Heart left ventricle (tissue), 16 donors: ENCODE data around the gene RMND5B. TPM values are rescaled to one million over a fixed set of nuclear protein-coding genes. Genes with fewer than 3 reads are reported as not detected.
"Not testable (repeated sequence)": the region's sequence is repeated elsewhere in the genome, so short reads cannot be mapped to it uniquely, and the experiment has no call there.

Experiments used
- ATAC-seq, 4 donors: fragments of 200-7000 bp; cut with Tn5 transposase; one replicate each; pipeline ENCODE4 v1.9.1; 2020 to 2022; ENCODE audit warnings: moderate library complexity in 4 of 4, mild to moderate bottlenecking in 3 of 4, moderate number of reproducible peaks in 1 of 4
- DNase-seq, 5 donors: peaks; one replicate each; pipeline ENCODE4 v3.0.0-alpha.2; 2020
- H3K27ac ChIP-seq, 12 donors: fragments of 200-600 bp; sonication (generic) in 4 of 12; one replicate each; pipeline versions ENCODE4 v1.5.0 to v1.8.0; 2016 to 2022; ENCODE audit warnings: mild to moderate bottlenecking in 2 of 12
- H3K27me3 ChIP-seq, 9 donors: fragments of 200-600 bp; sonication (generic) in 2 of 9; one replicate each; pipeline versions ENCODE4 v1.5.1 to v1.8.0; 2016 to 2022; ENCODE audit warnings: mild to moderate bottlenecking in 3 of 9
- H3K36me3 ChIP-seq, 9 donors: fragments of 200-600 bp; sonication (generic) in 2 of 9; one replicate each; pipeline versions ENCODE4 v1.5.0 to v1.8.0; 2018 to 2022; ENCODE audit warnings: mild to moderate bottlenecking in 2 of 9
- H3K4me1 ChIP-seq, 12 donors: fragments of 200-600 bp; sonication (generic) in 4 of 12; one replicate each; pipeline versions ENCODE4 v1.5.0 to v1.8.0; 2016 to 2022; ENCODE audit warnings: mild to moderate bottlenecking in 3 of 12
- H3K4me3 ChIP-seq, 12 donors: fragments of 200-600 bp; sonication (generic) in 4 of 12; one replicate each; pipeline versions ENCODE4 v1.5.0 to v1.8.0; 2017 to 2022; ENCODE audit warnings: mild to moderate bottlenecking in 9 of 12, moderate library complexity in 4 of 12
- H3K9me3 ChIP-seq, 12 donors: fragments of 200-600 bp; sonication (generic) in 4 of 12; one replicate each; pipeline versions ENCODE4 v1.5.0 to v1.8.0; 2016 to 2022; ENCODE audit warnings: mild to moderate bottlenecking in 1 of 12
- CTCF ChIP-seq, 12 donors: fragments of 200-600 bp; sonication (generic) in 4 of 12; IDR thresholded peaks; one replicate each; pipeline versions ENCODE4 v1.5.0 to v1.8.0; 2018 to 2022; ENCODE audit warnings: antibody characterized with exemption in 12 of 12, mild to moderate bottlenecking in 5 of 12
- POLR2A ChIP-seq, 2 donors: fragments of 450-650 bp; IDR thresholded peaks; one replicate each; pipeline ENCODE4 v1.6.1; 2017; ENCODE audit warnings: antibody characterized with exemption in 2 of 2, mild to moderate bottlenecking in 2 of 2, moderate library complexity in 2 of 2
- WGBS, 4 donors: extraction: QIAGEN DNeasy Blood & Tissue Kit in 2 of 4; methylation state at CpG; one replicate each; pipeline versions ENCODE4 v1.1.5 to v1.1.7; 2013 to 2018; 5-methylcytosine and 5-hydroxymethylcytosine counted together
- intact Hi-C, 10 donors: fragments of 100-400 bp; cut with DNase I; formaldehyde crosslinking; loops; one replicate each; pipeline versions ENCODE4 v1.11.1 to v1.14.2; 2022
- polyA plus RNA-seq, 2 donors: library from polyadenylated mRNA; stranded (reverse); fragments of 200-250 nt; gene quantifications; one replicate each; pipeline ENCODE4 v1.2.3, GENCODE V29; 2013
- total RNA-seq, 9 donors: library from RNA; depleted of rRNA in 2 of 9; stranded (reverse); fragments of >200 nt in 2 of 9; fragmentation: NEBNext Ultra II Directional in 3 of 9; extraction: Animal tissue kit (Norgen Biotek cat#: 25700) in 3 of 9; gene quantifications; one replicate each; pipeline versions ENCODE4 v1.1.0 to v1.2.4, GENCODE V29; 2016 to 2023
- donor health status: ischemic (EF 13 %, LVEDD 7.1; RV severe dilation, severe dysfunction).
- donor health status: healthy with polysubstance abuse.
- donor health status: DM: no; HTN: yes; CAD: no.
- donor health status: DM: no; HTN: no; CAD: no.
- donor health status: ischemic (EF 25% LVEDD 6.9; RV normal size, moderate dysfunction).
- donor health status: ischemic (EF 25% LVEDD 5.7; RV mildly dilated, moderate dysfunction).
- donor health status: healthy.
- donor health status: DM: yes; HTN: yes; CAD: no.
- donor health status: ischemic (EF 35%, LVEDD 5.7; RV mildly dilated, moderate dysfunction).
- donor health status: nonischemic (EF 11% LVEDD 7.7; RV severe dilation, severe dysfunction).
- donor health status: DM: yes; HTN: yes; CAD: no.
- donor health status: PGD.
- donor health status: ischemic (EF 29% LVEDD 5.4; RV normal size, mild dysfunction).
- donor health status: nonischemic (EF 23%, LVEDD 6.1; RV moderate dilation, normal function).

RMND5B gene
- total and polyA plus RNA-seq, 11 donors, result 26.4 to 42.2 (median 32.7) TPM

- 87 to 93% (median 89%) methylated on average over 9 of the region's 9 CpGs for WGBS, 4 donors
- no peak overlapping the region for H3K4me3 ChIP-seq
- TF ChIP-seq POLR2A (IDR thresholded peaks at IDR 0.05) (no peak), CTCF (IDR thresholded peaks at IDR 0.05) (no peak)
- no peak for DNase-seq
- peaks cover 0 to 36% (median 10%) of the 10 kb centered on the region in 12 donors for H3K4me1 ChIP-seq
- intact Hi-C loops, result no loop called here
- no peaks in the 10 kb centered on the region for H3K27me3 ChIP-seq
- no peak overlapping the region for H3K27ac ChIP-seq
- no peak for ATAC-seq
- H3K9me3 ChIP-seq, result no peaks in the 10 kb centered on the region
- H3K36me3 ChIP-seq, result peaks cover 0 to 12% (median 4%) of the 10 kb centered on the region in 9 donors
Observed at GRCh38 chr5:178129296-178129695, 1.5 kb upstream of the RMND5B start.

- WGBS, 4 donors, result 8 to 16% (median 11%) methylated on average over 11 of the region's 11 CpGs
- intact Hi-C loops, result loop anchor here in 2 of 10 donors (2.0 kb wide), 2 partner anchors 17 to 23 kb away; partner anchors contain the start of genes N4BP3 (in 1 of the 2) and NHP2 (in 1 of the 2)
- H3K27me3 ChIP-seq, DNase-seq, H3K9me3 ChIP-seq, ATAC-seq: not testable (repeated sequence)
- H3K4me1 ChIP-seq, result peaks cover 0 to 34% (median 10%) of the 10 kb centered on the region in 12 donors
- H3K4me3 ChIP-seq, result peak overlapping the region; percentile 59 to 97 (median 92)
- peaks cover 0 to 16% (median 5%) of the 10 kb centered on the region in 9 donors for H3K36me3 ChIP-seq
- peak overlapping the region; percentile 86 to 98 (median 96) for H3K27ac ChIP-seq
Observed at GRCh38 chr5:178130234-178130575, 609 bp upstream of the RMND5B start.

GRCh38 chr5:178131446-178131996 is 707 bp downstream of the RMND5B start:
- Histone ChIP-seq H3K27me3 (no peaks in the 10 kb centered on the region), H3K27ac (peak overlapping the region; percentile 86 to 98 (median 96)), H3K36me3 (peaks cover 0 to 29% (median 18%) of the 10 kb centered on the region in 9 donors), H3K4me3 (peak overlapping the region; percentile 59 to 97 (median 92)), H3K4me1 (peaks cover 0 to 23% (median 10%) of the 10 kb centered on the region in 12 donors), H3K9me3 (no peaks in the 10 kb centered on the region)
- ATAC-seq (no peak), DNase-seq (no peak)
- 27 to 33% (median 30%) methylated on average over 10 of the region's 10 CpGs for WGBS, 4 donors
- no peak for TF ChIP-seq CTCF (IDR thresholded peaks at IDR 0.05)
- no peak for TF ChIP-seq POLR2A (IDR thresholded peaks at IDR 0.05)
- intact Hi-C loops, result loop anchor here in 2 of 10 donors (2.0 kb wide), 2 partner anchors 19 to 21 kb away; partner anchors contain the start of genes N4BP3 (in 1 of the 2) and NHP2 (in 1 of the 2)

- H3K9me3 ChIP-seq, result no peaks in the 10 kb centered on the region
- no peaks in the 10 kb centered on the region for H3K27me3 ChIP-seq
- no peak overlapping the region for H3K27ac ChIP-seq
- no peak overlapping the region for H3K4me3 ChIP-seq
- DNase-seq, result peak in 1 of 5 donors; percentile 15
- no peak for TF ChIP-seq CTCF (IDR thresholded peaks at IDR 0.05)
- TF ChIP-seq POLR2A (IDR thresholded peaks at IDR 0.05), result no peak
- H3K4me1 ChIP-seq, result peaks cover 0 to 5% (median 3%) of the 10 kb centered on the region in 12 donors
- H3K36me3 ChIP-seq, result peaks cover 0 to 78% (median 59%) of the 10 kb centered on the region in 9 donors
- ATAC-seq, result peak in 1 of 4 donors; percentile 29
- WGBS, 4 donors, result 83 to 90% (median 86%) methylated on average over 10 of the region's 10 CpGs
- intact Hi-C loops, result no loop called here
Observed at GRCh38 chr5:178136990-178137389, 6.2 kb downstream of the RMND5B start.
